H1 (cell line): ENCODE results near the gene PID1. TPM values are rescaled to one million over a fixed set of nuclear protein-coding genes. Genes with fewer than 3 reads are reported as not detected.

ENCODE experiments used
- ASH2L ChIP-seq: fragments of 200-600, 300-600 bp; sonication (generic); IDR thresholded peaks from one replicate; pipeline ENCODE4 v1.7.1; 2017; ENCODE audit warnings: low read length
- BCL11A ChIP-seq, 2 experiments: IDR thresholded peaks; one replicate each; pipeline ENCODE4 v1.6.1; 2011; ENCODE audit warnings: low read depth in 2 of 2, low read length in 2 of 2, mild to moderate bottlenecking in 2 of 2
- CBX5 ChIP-seq: fragments of 300-800, 300-1000 bp; sonication (generic); IDR thresholded peaks from 2 replicates; pipeline ENCODE4 v1.7.1; 2016; ENCODE audit warnings: antibody characterized with exemption, low read length, low read depth
- CEBPB ChIP-seq: IDR thresholded peaks from 2 replicates; pipeline ENCODE4 v1.6.1; 2012; ENCODE audit warnings: low read depth, low read length
- EP300 ChIP-seq, 2 experiments: IDR thresholded peaks; 1 replicate in 1 of 2; 2 replicates in 1 of 2; pipeline ENCODE4 v1.6.1; 2011 to 2012; ENCODE audit warnings: low read depth in 2 of 2, low read length in 2 of 2, mild to moderate bottlenecking in 2 of 2, borderline replicate concordance in 1 of 2, inconsistent platforms in 1 of 2, moderate library complexity in 1 of 2
- HDAC6 ChIP-seq: IDR thresholded peaks from one replicate; pipeline ENCODE4 v1.7.1; 2012; ENCODE audit warnings: low read depth, mild to moderate bottlenecking, inconsistent platforms, low read length, moderate library complexity
- POLR2A ChIP-seq, 2 experiments: IDR thresholded peaks; 1 replicate in 1 of 2; 2 replicates in 1 of 2; pipeline ENCODE4 v1.6.1; 2011; ENCODE audit warnings: low read depth in 2 of 2, low read length in 2 of 2, mild to moderate bottlenecking in 2 of 2; ENCODE audit errors: control extremely low read depth in 1 of 2
- SIRT6 ChIP-seq: IDR thresholded peaks from one replicate; pipeline ENCODE4 v1.7.1; 2012; ENCODE audit warnings: low read length, inconsistent platforms
- TAF7 ChIP-seq: optimal IDR thresholded peaks from 2 replicates; pipeline ENCODE3; 2011; ENCODE audit warnings: low read depth, mild to moderate bottlenecking, inconsistent platforms, low read length, moderate library complexity, borderline replicate concordance
- ZNF274 ChIP-seq: IDR thresholded peaks from 2 replicates; pipeline ENCODE4 v1.7.0; 2012; ENCODE audit warnings: low read length, borderline replicate concordance; ENCODE audit errors: extremely low read depth
- polyA plus RNA-seq, 7 experiments: library from polyadenylated mRNA; depleted of rRNA in 3 of 7; stranded (reverse) in 5 of 7; unstranded in 2 of 7; fragments of >200 nt in 5 of 7; fragments of 200-250 nt in 2 of 7; gene quantifications; 1 replicate in 5 of 7; 2 replicates in 1 of 7; 4 replicates in 1 of 7; pipeline versions ENCODE4 v1.2.1 to v1.2.3, GENCODE V29; 2011 to 2013; ENCODE audit warnings: missing spikeins in 2 of 7, mixed read lengths in 2 of 7
- total RNA-seq: library from RNA; stranded (reverse); fragmentation: NEBNext Ultra II Directional; extraction: Animal tissue kit (Norgen Biotek cat#: 25700); gene quantifications from 2 replicates; pipeline ENCODE4 v1.2.1, GENCODE V29; 2021
- TF ChIP-seq, protein P1 (sequence below): fragments of 300-600 bp; sonication (generic); IDR thresholded peaks from 2 replicates; pipeline ENCODE4 v1.7.1; 2012; ENCODE audit warnings: low read length, moderate library complexity, mild to moderate bottlenecking, inconsistent platforms; ENCODE audit not compliant: insufficient replicate concordance

The PID1 gene
- total and polyA plus RNA-seq, 2 of the 8 experiments (the other 6 are each of a cell fraction or from before 2014, with no cell fraction given), result 1.5 to 3.3 TPM

DNA sequence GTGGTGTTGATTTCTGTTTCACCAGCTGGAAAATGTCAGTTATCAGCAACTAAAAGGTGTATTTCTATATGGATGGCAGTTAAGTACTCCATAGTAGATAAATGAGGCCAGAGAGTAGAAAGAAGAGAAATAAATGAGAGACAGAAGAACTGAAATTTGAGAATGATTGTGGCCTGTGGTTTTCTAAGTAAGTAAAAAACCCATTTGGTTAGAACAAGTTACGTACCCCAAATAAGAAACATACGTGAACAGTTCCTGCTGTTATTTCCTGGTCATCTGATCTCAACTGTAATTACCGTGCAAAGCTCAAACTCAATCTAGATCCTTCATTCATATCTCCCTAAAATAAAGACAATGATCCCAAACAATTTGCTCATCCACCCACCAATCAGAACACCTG, 181.3 kb downstream of the PID1 start (continued):
- TF ChIP-seq, protein P1, sequence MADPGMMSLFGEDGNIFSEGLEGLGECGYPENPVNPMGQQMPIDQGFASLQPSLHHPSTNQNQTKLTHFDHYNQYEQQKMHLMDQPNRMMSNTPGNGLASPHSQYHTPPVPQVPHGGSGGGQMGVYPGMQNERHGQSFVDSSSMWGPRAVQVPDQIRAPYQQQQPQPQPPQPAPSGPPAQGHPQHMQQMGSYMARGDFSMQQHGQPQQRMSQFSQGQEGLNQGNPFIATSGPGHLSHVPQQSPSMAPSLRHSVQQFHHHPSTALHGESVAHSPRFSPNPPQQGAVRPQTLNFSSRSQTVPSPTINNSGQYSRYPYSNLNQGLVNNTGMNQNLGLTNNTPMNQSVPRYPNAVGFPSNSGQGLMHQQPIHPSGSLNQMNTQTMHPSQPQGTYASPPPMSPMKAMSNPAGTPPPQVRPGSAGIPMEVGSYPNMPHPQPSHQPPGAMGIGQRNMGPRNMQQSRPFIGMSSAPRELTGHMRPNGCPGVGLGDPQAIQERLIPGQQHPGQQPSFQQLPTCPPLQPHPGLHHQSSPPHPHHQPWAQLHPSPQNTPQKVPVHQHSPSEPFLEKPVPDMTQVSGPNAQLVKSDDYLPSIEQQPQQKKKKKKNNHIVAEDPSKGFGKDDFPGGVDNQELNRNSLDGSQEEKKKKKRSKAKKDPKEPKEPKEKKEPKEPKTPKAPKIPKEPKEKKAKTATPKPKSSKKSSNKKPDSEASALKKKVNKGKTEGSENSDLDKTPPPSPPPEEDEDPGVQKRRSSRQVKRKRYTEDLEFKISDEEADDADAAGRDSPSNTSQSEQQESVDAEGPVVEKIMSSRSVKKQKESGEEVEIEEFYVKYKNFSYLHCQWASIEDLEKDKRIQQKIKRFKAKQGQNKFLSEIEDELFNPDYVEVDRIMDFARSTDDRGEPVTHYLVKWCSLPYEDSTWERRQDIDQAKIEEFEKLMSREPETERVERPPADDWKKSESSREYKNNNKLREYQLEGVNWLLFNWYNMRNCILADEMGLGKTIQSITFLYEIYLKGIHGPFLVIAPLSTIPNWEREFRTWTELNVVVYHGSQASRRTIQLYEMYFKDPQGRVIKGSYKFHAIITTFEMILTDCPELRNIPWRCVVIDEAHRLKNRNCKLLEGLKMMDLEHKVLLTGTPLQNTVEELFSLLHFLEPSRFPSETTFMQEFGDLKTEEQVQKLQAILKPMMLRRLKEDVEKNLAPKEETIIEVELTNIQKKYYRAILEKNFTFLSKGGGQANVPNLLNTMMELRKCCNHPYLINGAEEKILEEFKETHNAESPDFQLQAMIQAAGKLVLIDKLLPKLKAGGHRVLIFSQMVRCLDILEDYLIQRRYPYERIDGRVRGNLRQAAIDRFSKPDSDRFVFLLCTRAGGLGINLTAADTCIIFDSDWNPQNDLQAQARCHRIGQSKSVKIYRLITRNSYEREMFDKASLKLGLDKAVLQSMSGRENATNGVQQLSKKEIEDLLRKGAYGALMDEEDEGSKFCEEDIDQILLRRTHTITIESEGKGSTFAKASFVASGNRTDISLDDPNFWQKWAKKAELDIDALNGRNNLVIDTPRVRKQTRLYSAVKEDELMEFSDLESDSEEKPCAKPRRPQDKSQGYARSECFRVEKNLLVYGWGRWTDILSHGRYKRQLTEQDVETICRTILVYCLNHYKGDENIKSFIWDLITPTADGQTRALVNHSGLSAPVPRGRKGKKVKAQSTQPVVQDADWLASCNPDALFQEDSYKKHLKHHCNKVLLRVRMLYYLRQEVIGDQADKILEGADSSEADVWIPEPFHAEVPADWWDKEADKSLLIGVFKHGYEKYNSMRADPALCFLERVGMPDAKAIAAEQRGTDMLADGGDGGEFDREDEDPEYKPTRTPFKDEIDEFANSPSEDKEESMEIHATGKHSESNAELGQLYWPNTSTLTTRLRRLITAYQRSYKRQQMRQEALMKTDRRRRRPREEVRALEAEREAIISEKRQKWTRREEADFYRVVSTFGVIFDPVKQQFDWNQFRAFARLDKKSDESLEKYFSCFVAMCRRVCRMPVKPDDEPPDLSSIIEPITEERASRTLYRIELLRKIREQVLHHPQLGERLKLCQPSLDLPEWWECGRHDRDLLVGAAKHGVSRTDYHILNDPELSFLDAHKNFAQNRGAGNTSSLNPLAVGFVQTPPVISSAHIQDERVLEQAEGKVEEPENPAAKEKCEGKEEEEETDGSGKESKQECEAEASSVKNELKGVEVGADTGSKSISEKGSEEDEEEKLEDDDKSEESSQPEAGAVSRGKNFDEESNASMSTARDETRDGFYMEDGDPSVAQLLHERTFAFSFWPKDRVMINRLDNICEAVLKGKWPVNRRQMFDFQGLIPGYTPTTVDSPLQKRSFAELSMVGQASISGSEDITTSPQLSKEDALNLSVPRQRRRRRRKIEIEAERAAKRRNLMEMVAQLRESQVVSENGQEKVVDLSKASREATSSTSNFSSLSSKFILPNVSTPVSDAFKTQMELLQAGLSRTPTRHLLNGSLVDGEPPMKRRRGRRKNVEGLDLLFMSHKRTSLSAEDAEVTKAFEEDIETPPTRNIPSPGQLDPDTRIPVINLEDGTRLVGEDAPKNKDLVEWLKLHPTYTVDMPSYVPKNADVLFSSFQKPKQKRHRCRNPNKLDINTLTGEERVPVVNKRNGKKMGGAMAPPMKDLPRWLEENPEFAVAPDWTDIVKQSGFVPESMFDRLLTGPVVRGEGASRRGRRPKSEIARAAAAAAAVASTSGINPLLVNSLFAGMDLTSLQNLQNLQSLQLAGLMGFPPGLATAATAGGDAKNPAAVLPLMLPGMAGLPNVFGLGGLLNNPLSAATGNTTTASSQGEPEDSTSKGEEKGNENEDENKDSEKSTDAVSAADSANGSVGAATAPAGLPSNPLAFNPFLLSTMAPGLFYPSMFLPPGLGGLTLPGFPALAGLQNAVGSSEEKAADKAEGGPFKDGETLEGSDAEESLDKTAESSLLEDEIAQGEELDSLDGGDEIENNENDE, result no peak
- TF ChIP-seq ZNF274 (no peak), SIRT6 (no peak), ASH2L (no peak), EP300 (IDR thresholded peaks at IDR 0.05; ENCODE audit: borderline replicate concordance in 1 of 2, low read depth in 2 of 2, low read length in 2 of 2) (no peak), POLR2A (IDR thresholded peaks at IDR 0.05; ENCODE audit: control extremely low read depth in 1 of 2, low read depth in 2 of 2, low read length in 2 of 2) (no peak), TAF7 (no peak), BCL11A (IDR thresholded peaks at IDR 0.05; ENCODE audit: low read depth in 2 of 2, low read length in 2 of 2) (no peak), CBX5 (no peak), CEBPB (no peak), HDAC6 (no peak)
